Embryonic facial prominence (tissue), 1 donor: Measurements from ENCODE around the gene SYCE1L.

Experiments used
- DNase-seq: peaks from one replicate; pipeline ENCODE4 v3.0.0-alpha.2; 2016; ENCODE audit errors: extremely low spot score

SYCE1L gene

DNA sequence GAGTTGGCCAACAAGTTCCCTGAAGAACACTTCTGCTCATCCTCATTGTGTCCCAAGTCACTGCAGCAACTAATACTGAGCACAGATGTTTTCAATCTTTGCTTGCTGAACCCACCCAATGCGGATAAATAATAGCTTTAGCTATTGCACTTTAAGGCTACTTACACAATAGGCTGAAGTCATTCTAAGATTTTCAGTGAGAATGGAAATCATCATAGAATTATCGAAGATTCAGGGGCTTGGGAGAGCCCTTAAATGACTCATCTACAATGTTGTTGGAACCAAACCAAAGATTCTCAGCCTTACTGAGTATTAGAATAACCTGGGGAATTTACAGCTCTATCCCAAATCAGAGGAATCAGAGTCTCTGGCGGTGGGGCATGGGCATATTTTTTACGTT is 51.2 kb downstream of the SYCE1L start:
- no peak for DNase-seq
